ENCODE measurements around the gene LCN1. TPM values are rescaled to one million over a fixed set of nuclear protein-coding genes. Genes with fewer than 3 reads are reported as not detected.

Gene LCN1
- total and polyA plus RNA-seq, 2 of the 4 experiments (the other 2 are of a cell fraction) = not detected

GRCh38 chr9:135555203-135555602, 34.0 kb downstream of the LCN1 start:
- no peak overlapping the region for H3K27ac ChIP-seq (ENCODE audit: insufficient read depth, low read length)
- H3K4me2 ChIP-seq (ENCODE audit: low read depth, low read length) = no peak overlapping the region
- no peak overlapping the region for H2BK5ac ChIP-seq (ENCODE audit: low read depth, low read length, poor library complexity, severe bottlenecking)
- no peak overlapping the region for H3K4me3 ChIP-seq (ENCODE audit: insufficient read depth, low read depth, low read length)
- no peak overlapping the region for H2AK9ac ChIP-seq (replicated peaks; ENCODE audit: low read depth, low read length, poor library complexity)
- H2AFZ ChIP-seq (replicated peaks; ENCODE audit: low read length, poor library complexity) = no peak overlapping the region
- H3K27me3 ChIP-seq (ENCODE audit: control insufficient read depth, insufficient read depth, low read length) = no peaks in the 10 kb centered on the region; the same call in 1 of the 2 replicates
- no peak overlapping the region for H2BK20ac ChIP-seq (ENCODE audit: low read depth, low read length)
- no peaks in the 10 kb centered on the region for H3K36me3 ChIP-seq (ENCODE audit: control insufficient read depth, insufficient read depth, low read length)
- H4K8ac ChIP-seq (ENCODE audit: low read depth in 2 of 2, low read length in 2 of 2) = no peak overlapping the region
- no peak for TF ChIP-seq SMC3 (IDR thresholded peaks at IDR 0.05; ENCODE audit: low read depth, low read length)
- TF ChIP-seq ELK1 (IDR thresholded peaks at IDR 0.05; ENCODE audit: borderline replicate concordance, low read depth, low read length) = no peak
- TF ChIP-seq CHD1 (IDR thresholded peaks at IDR 0.05; ENCODE audit: low read depth, low read length) = no peak
- TF ChIP-seq CTCF (conservative IDR thresholded peaks at IDR 0.05; ENCODE audit: low read depth, low read length) = no peak
- intact Hi-C loops (cut with micrococcal nuclease) = no loop called here
- no peak overlapping the region for H3K56ac ChIP-seq (ENCODE audit: extremely low read depth, insufficient read depth, low read length)
- ChIA-PET CTCF (no interaction called here), POLR2A (ENCODE audit: unreplicated experiment) (no interaction called here)
- no peak overlapping the region for H3K4ac ChIP-seq (ENCODE audit: low read depth, low read length)
- H3K9me3 ChIP-seq (ENCODE audit: control insufficient read depth, insufficient read depth, low read length) = no peaks in the 10 kb centered on the region
- no peaks in the 10 kb centered on the region for H3K4me1 ChIP-seq (ENCODE audit: control insufficient read depth, insufficient read depth, low read length)
- no peaks in the 10 kb centered on the region for H3K9me1 ChIP-seq (ENCODE audit: insufficient read depth, low read length)
- H2BK120ac ChIP-seq (ENCODE audit: low read depth, low read length) = no peak overlapping the region
- dilution Hi-C loops (cut with HindIII; ENCODE audit: low sequenced_read_pairs, unreplicated experiment) = no loop called here
- no TSS peak for BruUV-seq (replicated peaks)
- H2AK5ac ChIP-seq (ENCODE audit: low read depth, low read length) = no peak overlapping the region
- no CpG with 5 or more reads among the region's 5 CpGs for WGBS, 2 experiments (ENCODE audit: extremely low coverage in 2 of 2, insufficient read length in 1 of 2)
- no peak overlapping the region for H4K5ac ChIP-seq (ENCODE audit: low read depth, low read length)
- H3K14ac ChIP-seq (replicated peaks; ENCODE audit: low read depth, low read length) = no peak overlapping the region
- H3K79me1 ChIP-seq (ENCODE audit: low read depth in 1 of 2, low read length in 2 of 2) = no peaks in the 10 kb centered on the region
- H3K9ac ChIP-seq (ENCODE audit: low read depth, low read length) = no peak overlapping the region
- no peak overlapping the region for H2BK15ac ChIP-seq (ENCODE audit: low read depth, low read length)
- no peak overlapping the region for H4K91ac ChIP-seq (ENCODE audit: insufficient read depth, low read depth, low read length)
- no peak overlapping the region for H3K23ac ChIP-seq (ENCODE audit: low read depth, low read length)
- DNase-seq = no peak
- in situ Hi-C loops (cut with MboI; ENCODE audit: low sequenced_read_pairs) = no loop called here
- H3K18ac ChIP-seq (ENCODE audit: low read depth, low read length) = no peak overlapping the region
- H4K20me1 ChIP-seq (ENCODE audit: insufficient read depth, low read length) = no peaks in the 10 kb centered on the region
- ATAC-seq (ENCODE audit: low read depth) = no peak

Data from IMR-90 (cell line).